Nephron progenitor cell (in vitro differentiated cells): ENCODE results near the gene MMD.

ENCODE experiments used
- DNase-seq: peaks from one replicate; pipeline ENCODE4 v3.0.0; 2021
- H3K27ac Mint-ChIP-seq: 2 replicates; pipeline ENCODE4 v1.8.0; 2021; ENCODE audit warnings: mild to moderate bottlenecking, moderate library complexity, mixed read lengths
- H3K27me3 Mint-ChIP-seq: 2 replicates; pipeline ENCODE4 v1.8.0; 2021; ENCODE audit warnings: mild to moderate bottlenecking, low read depth, mixed read lengths; ENCODE audit not compliant: poor library complexity
- H3K36me3 Mint-ChIP-seq: 2 replicates; pipeline ENCODE4 v1.8.0; 2021; ENCODE audit warnings: low read depth, mixed read lengths
- H3K4me1 Mint-ChIP-seq: 2 replicates; pipeline ENCODE4 v1.8.0; 2021; ENCODE audit warnings: mixed read lengths
- H3K4me3 Mint-ChIP-seq: 2 replicates; pipeline ENCODE4 v1.8.0; 2021; ENCODE audit warnings: mild to moderate bottlenecking, moderate library complexity, mixed read lengths
- H3K9me3 Mint-ChIP-seq: 2 replicates; pipeline ENCODE4 v1.8.0; 2021; ENCODE audit warnings: mild to moderate bottlenecking, moderate library complexity, mixed read lengths
- TF ChIP-seq, protein P1 (sequence below): fragments of 200-600 bp; sonication (generic); IDR thresholded peaks from 2 replicates; pipeline ENCODE4 v1.5.0; 2021; ENCODE audit warnings: antibody characterized with exemption

Gene MMD

DNA sequence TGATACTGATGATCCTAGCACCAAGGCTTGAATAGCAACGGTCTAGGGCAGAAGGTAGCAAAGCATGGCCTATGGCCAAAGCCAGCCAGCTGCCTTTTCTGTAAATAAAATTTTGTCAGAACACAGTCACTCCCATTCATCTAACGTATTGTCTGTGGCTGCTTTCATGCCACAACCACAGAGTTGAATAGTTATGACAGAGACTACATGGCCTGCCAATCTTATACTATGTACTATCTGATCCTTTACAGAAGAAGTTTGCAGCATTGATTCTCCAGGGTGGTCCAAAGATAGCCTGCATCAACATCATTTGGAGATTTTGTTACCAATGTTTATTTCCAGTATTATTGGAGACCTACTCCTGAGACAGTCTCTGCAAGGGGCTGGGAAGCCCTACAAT is 19.9 kb upstream of the MMD start:
- Mint-ChIP-seq H3K27ac (no peak overlapping the region), H3K36me3 (no peaks in the 10 kb centered on the region), H3K4me3 (no peak overlapping the region), H3K9me3 (peaks cover 3% of the 10 kb centered on the region), H3K4me1 (peaks cover 20% of the 10 kb centered on the region), H3K27me3 (peaks cover 3% of the 10 kb centered on the region)
- no peak for DNase-seq
- TF ChIP-seq, protein P1, sequence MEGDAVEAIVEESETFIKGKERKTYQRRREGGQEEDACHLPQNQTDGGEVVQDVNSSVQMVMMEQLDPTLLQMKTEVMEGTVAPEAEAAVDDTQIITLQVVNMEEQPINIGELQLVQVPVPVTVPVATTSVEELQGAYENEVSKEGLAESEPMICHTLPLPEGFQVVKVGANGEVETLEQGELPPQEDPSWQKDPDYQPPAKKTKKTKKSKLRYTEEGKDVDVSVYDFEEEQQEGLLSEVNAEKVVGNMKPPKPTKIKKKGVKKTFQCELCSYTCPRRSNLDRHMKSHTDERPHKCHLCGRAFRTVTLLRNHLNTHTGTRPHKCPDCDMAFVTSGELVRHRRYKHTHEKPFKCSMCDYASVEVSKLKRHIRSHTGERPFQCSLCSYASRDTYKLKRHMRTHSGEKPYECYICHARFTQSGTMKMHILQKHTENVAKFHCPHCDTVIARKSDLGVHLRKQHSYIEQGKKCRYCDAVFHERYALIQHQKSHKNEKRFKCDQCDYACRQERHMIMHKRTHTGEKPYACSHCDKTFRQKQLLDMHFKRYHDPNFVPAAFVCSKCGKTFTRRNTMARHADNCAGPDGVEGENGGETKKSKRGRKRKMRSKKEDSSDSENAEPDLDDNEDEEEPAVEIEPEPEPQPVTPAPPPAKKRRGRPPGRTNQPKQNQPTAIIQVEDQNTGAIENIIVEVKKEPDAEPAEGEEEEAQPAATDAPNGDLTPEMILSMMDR: no peak

DNA sequence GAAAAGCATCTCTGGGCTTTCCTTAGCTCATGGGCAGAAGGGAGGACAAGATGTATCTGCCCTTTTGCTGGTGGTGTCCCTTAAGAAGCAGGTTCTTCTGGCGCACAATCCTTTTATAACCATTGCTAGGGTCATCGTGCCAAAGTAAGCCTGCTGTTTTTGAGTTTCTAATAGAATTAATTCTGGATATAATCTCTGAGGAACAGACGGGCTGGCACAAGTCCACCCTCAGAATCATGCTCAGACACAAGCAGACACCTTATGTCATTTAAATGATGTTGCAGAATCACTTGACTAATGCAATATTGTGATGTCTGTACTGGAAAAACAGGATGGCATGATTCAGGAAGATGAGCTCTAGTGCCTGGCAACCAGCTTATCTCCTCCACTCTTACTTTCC is 18.8 kb upstream of the MMD start:
- peaks cover 20% of the 10 kb centered on the region for H3K4me1 Mint-ChIP-seq
- DNase-seq: no peak
- TF ChIP-seq, protein P1: no peak
- peaks cover 3% of the 10 kb centered on the region for H3K27me3 Mint-ChIP-seq
- no peak overlapping the region for H3K4me3 Mint-ChIP-seq
- no peaks in the 10 kb centered on the region for H3K36me3 Mint-ChIP-seq
- no peak overlapping the region for H3K27ac Mint-ChIP-seq
- peaks cover 3% of the 10 kb centered on the region for H3K9me3 Mint-ChIP-seq

DNA sequence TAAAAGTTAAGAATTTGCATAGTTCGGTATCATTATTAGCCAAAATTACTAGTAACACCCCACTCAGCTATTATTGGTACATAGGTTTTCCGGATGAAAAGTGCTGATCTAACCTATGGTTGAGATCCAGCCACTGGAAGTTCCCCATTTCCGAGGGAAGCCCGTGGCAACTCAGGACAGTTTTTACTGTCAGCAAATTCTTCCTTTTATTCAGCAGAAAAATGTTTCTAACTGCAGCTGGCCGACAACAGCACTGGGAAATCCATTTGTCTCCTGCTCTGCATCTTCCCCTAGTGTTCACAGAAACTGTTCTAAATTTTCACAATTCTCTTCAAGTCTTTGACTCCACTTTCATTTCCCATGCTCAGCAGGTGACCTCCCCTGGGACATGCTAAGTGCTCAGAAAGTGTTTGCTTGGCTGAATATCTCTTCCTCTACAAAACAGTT is 15.5 kb upstream of the MMD start:
- Mint-ChIP-seq H3K4me1 (peaks cover 14% of the 10 kb centered on the region), H3K27me3 (no peaks in the 10 kb centered on the region), H3K36me3 (no peaks in the 10 kb centered on the region), H3K9me3 (peaks cover 3% of the 10 kb centered on the region), H3K4me3 (no peak overlapping the region), H3K27ac (no peak overlapping the region)
- TF ChIP-seq, protein P1: no peak
- no peak for DNase-seq

DNA sequence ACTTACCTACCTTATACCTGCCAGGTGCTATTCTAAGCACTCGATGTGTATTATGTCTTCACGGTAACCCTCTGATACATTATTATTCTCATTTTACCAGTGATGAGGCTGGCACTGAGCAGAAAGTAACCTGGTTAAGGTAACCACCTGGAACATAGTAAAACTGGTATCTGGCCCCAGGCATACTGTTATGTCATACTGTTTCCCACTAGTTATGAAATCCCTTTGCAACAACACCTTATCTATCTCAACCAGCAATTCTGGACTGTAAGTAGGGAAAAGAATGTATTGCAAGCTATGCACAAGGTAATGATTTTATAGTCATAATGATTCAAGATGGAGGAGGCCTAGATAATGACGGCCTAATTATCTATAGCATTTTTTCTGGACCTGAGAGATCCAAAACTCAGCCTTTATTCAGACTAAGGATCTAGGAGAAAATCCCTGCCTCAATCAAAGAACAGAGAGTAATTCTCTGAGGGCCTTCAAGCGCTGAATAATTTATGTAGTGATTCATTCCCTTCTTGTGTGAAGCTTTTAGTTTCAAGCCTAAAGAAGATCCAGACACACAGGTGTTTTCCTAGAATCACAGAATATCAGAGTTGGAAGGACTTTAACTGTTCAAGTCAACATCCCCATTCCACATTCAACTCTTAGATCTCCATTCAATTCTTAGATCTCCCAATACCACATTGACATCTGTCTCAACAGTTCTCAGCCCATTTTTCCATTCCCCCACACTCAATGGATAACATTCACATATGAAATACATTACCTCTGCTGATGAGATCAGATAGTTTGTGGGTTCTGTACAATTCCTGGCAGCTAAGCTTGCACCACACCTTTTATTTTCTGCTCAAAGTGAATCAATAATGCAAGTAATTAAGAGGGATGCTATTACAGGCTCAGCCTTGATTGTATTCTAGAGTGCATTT is 14.9 kb upstream of the MMD start:
- no peaks in the 10 kb centered on the region for H3K36me3 Mint-ChIP-seq
- no peak overlapping the region for H3K27ac Mint-ChIP-seq
- H3K4me1 Mint-ChIP-seq: peaks cover 14% of the 10 kb centered on the region
- H3K27me3 Mint-ChIP-seq: no peaks in the 10 kb centered on the region
- H3K9me3 Mint-ChIP-seq: peaks cover 3% of the 10 kb centered on the region
- TF ChIP-seq, protein P1: no peak
- DNase-seq: no peak
- H3K4me3 Mint-ChIP-seq: no peak overlapping the region

DNA sequence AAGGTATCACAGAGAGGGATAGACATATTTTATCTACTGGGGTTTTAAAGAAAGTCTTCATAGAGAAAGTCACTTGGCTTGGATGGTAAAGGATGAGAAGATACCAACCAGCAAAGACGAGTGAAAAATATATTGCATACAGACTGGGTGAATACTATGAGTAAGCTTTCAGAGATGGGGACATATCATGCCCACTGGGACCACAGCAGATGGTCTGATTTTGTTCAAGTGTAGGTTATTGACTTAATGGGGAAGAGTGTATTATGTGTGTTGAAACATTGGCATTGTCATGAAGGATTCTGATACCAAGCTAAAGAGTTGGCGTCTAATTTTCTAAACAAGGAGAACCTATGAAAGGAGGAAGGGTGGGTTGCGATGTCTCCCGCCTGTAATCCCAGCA is 13.8 kb upstream of the MMD start:
- H3K27ac Mint-ChIP-seq: no peak overlapping the region
- DNase-seq: no peak
- no peak overlapping the region for H3K4me3 Mint-ChIP-seq
- no peaks in the 10 kb centered on the region for H3K36me3 Mint-ChIP-seq
- TF ChIP-seq, protein P1: no peak
- no peaks in the 10 kb centered on the region for H3K27me3 Mint-ChIP-seq
- peaks cover 22% of the 10 kb centered on the region for H3K4me1 Mint-ChIP-seq
- H3K9me3 Mint-ChIP-seq: peaks cover 3% of the 10 kb centered on the region

DNA sequence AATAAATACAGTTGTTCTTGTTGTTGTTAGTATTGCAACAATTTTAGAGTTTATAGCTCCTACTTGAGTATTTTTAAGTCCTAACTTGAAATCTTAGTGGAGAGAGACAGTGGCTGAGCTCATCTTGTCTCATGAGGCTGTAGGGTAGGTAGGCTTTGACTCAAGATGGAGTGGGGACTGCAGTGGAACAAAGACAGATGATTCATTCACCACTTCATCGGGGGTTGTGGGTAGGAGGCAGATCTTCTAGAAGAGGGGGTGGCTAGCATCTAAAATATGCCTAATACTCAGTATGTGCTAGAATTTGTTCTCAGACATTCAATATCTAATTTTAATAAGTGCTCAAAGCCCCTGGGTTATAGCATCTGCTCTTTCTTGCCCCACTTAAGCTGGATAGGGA is 13.1 kb upstream of the MMD start:
- Mint-ChIP-seq H3K9me3 (peaks cover 3% of the 10 kb centered on the region), H3K4me3 (no peak overlapping the region), H3K27ac (no peak overlapping the region), H3K27me3 (no peaks in the 10 kb centered on the region), H3K4me1 (peaks cover 24% of the 10 kb centered on the region), H3K36me3 (no peaks in the 10 kb centered on the region)
- TF ChIP-seq, protein P1: no peak
- no peak for DNase-seq
